HG02981 (cell line): Measurements from ENCODE around the gene IFNA4.
"Not testable (repeated sequence)": the region's sequence is repeated elsewhere in the genome, so short reads cannot be mapped to it uniquely, and the experiment has no call there.

ENCODE experiments used
- ATAC-seq: cut with Tn5 transposase; IDR thresholded peaks from one replicate; pipeline ENCODE4 v1.9.1; 2021; ENCODE audit warnings: mild to moderate bottlenecking, moderate library complexity; ENCODE audit not compliant: unreplicated experiment

IFNA4 gene

DNA sequence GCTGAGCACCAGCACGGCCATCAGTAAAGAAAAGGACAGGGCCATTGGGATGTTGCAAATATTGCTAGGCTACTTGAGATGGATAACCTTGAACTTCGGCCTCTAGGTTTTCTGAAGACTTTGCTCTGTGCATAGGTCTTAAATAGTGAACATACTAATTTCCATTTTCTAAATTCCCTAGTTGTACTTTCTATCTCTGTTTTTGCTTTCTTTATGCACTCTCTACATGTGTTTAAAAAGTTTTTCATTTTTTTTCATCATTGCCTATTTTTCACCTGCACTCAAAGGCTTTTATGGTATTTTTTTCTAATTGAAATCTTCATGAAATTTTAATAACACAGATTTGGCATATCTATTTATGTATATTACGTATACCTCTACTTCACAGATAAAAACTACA lies at the start of gene IFNA4:
Gene IFNA4, minus strand, starts transcription at position 101 of the 400 bp plus-strand sequence. Its CDS starts 56 bp downstream, at position 45.
- not testable (repeated sequence) for ATAC-seq

DNA sequence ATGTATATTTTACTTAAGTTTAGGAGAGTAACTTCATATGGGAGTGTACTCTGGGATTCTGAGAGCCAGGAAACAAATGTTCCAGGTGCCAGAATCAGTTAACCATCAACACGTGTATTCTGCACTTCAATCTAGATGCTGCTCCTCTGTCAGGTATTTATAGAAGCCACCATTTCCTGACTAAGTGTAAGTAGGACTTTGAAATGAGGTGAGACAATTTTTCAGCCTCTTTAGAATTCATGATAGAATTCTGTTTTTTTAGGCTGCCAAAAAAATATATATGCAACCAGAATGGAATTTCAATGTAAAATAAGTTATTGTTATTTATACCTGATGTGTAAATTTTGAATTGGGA lies 49.0 kb upstream of the IFNA4 start:
- ATAC-seq: not testable (repeated sequence)

DNA sequence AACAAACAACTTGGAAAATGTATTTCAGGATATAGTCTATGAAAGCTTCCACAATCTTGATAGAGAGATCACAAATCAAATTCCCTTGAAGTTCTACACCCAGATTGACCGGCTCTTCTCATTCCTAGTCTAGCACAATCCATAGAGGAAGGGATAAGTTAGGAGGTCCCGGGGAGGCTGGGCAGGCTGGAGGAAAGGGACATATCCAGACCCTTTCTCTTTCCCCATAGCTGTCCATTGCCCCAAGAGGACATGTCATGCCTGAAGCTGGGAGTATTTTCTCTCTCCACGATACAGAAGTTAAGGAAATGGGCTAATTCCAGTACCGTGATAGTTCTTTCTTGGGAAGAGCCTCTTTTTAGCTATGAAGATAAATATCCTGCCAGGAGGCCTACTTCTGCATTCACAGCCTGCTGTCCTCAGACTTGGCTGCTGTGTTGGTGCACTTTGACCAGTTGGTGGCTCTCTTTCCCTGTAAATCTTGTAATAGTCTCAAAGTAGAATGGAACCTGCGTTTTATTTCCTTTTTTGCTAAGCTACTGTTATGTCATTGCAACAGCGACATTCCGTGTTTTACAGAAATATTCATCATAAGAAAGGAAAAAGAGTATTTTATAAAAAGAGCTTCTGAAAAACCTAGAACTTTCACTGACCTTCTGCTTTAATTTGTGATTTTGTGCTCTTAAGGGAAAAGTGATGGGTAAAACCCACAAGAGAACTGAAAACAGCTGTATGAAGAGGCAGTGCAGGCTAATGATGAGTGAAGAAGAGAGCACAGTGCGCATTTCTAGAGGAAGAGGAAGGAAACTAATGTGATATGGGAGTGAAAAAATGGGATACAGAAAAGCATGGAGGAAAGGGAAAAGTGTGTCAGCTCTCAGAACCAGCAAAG lies 48.3 kb upstream of the IFNA4 start:
- peak; percentile 80 for ATAC-seq

GRCh38 chr9:21234153-21234687 lies 46.8 kb upstream of the IFNA4 start:
- ATAC-seq: no peak

- ATAC-seq: no peak
Observed at GRCh38 chr9:21233258-21233657, 45.9 kb upstream of the IFNA4 start.

DNA sequence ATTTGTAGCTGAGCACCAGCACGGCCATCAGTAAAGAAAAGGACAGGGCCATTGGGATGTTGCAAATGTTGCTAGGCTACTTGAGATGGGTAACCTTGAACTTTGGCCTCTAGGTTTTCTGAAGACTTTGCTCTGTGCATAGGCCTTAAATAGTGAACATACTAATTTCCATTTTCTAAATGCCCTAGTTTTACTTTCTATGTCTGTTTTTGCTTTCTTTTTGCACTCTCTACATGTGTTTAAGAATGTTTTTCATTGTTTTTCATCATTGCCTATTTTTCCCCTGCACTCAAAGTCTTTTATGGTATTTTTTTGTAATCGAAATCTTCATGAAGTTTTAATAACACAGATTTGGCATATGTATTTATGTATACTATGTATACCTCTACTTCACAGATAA lies 40.7 kb upstream of the IFNA4 start, which contains the start of gene IFNA17:
Gene IFNA17, minus strand, starts transcription at position 101 of the 400 bp plus-strand sequence. Its CDS starts 49 bp downstream, at position 52.
- no peak for ATAC-seq

DNA sequence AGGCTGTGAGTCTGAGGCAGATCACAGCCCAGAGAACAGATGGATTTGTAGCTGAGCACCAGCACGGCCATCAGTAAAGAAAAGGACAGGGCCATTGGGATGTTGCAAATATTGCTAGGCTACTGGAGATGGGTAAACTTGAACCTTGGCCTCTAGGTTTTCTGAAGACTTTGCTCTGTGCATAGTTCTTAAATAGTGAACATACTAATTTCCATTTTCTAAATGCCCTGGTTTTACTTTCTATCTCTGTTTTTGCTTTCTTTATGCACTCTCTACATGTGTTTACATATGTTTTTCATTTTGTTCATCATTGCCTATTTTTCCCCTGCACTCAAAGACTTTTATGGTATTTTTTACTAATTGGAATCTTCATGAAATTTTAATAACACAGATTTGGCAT lies 29.8 kb upstream of the IFNA4 start, which contains the start of gene IFNA16:
Gene IFNA16, minus strand, starts transcription at position 101 of the 400 bp plus-strand sequence. Its CDS starts 6 bp downstream, at position 95.
- not testable (repeated sequence) for ATAC-seq

DNA sequence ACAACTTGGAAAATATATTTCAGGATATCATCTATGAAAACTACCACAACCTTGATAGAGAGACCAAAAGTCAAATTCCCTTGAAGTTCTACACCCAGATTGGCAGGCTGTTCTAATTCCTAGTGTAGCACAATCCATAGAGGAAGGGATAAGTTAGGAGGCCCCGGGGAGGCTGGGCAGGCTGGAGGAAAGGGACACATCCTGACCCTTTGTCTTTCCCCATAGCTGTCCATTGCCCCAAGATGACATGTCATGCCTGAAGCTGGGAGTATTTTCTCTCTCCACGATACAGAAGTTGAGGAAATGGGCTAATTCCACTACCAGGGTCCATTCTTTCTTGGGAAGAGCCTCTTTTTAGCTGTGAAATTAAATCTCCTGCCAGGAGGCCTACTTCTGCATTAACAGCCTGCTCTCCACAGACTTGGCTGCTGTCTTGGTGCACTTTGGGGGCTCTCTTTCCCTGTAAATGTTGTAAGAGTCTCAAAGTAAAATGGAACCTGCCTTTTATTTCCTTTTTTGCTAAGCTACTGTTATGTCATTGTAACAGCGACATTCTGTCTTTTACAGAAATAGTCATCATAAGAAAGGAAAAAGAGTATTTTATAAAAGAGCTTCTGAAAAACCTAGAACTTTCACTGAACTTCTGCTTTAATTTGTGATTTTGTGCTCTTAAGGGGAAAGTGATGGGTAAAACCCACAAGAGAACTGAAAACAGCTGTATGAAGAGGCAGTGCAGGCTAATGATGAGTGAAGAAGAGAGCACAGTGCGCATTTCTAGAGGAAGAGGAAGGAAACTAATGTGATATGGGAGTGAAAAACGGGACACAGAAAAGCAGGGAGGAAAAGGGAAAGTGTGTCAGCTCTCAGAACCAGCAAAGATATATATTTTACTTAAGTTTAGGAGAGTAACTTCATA lies 26.3 kb upstream of the IFNA4 start:
- ATAC-seq: peak; percentile 68

DNA sequence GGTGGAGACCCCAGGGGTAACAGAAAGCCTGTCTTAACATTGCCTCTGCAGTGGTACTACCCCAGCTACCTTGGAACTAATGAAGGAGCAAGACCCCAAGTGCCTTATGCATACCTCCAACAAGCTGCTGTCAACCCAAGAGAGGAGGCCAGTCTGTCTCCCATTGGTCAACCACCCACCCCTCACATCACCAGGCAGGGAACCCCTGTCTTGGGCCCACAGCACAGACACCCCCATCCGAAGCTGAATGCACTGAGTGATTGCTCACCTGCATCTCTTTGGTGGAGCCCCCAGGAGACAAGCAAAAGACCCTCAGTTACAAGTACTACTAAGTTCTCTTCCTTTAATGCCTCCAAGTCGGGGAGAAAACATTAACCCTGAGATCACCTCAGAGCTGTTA lies 24.8 kb upstream of the IFNA4 start:
- ATAC-seq: not testable (repeated sequence)

DNA sequence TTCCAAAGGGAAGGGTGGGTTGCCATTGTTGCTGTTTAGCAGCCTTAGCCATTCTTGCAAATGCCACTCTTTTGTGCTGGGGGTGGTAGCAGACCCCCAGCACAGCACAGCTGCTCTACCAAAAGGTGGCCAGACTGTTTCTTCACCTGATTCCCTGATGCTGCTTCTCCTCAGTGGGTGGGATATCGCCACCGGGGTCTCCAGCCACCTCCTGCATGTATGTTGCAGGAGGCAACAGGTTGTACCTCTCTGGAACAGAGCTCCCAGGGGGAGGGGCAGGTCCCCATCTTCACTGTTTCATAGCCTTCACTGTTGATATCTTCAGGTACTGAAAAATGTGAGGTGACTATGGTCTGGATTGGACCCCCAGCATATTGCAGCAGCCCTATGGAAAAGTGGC lies 23.4 kb upstream of the IFNA4 start:
- ATAC-seq: not testable (repeated sequence)

GRCh38 chr9:21210311-21210710 lies 22.9 kb upstream of the IFNA4 start:
- no peak for ATAC-seq

GRCh38 chr9:21207043-21207442 lies 19.7 kb upstream of the IFNA4 start, which contains the start of gene IFNA10:
Gene IFNA10 (minus strand): TSS chr9:21207143. CDS start chr9:21207097, 46 bp downstream.
- not testable (repeated sequence) for ATAC-seq

GRCh38 chr9:21205204-21205603 lies 17.8 kb upstream of the IFNA4 start:
- ATAC-seq: no peak

DNA sequence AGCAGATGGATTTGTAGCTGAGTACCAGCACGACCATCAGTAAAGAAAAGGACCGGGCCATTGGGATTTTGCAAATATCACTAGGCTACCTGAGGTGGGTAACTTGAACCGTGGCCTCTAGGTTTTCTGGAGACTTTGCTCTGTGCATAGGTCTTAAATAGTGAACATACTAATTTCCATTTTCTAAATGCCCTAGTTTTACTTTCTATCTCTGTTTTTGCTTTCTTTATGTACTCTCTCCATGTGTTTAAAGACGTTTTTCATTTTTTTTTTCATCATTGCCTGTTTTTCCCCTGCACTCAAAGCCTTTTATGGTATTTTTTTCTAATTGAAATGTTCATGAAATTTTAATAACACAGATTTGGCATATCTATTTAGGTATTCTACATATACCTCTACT lies 14.7 kb upstream of the IFNA4 start, which contains the start of gene IFNA7:
Gene IFNA7, minus strand, starts transcription at position 101 of the 400 bp plus-strand sequence. Its CDS starts 40 bp downstream, at position 61.
- ATAC-seq: not testable (repeated sequence)

DNA sequence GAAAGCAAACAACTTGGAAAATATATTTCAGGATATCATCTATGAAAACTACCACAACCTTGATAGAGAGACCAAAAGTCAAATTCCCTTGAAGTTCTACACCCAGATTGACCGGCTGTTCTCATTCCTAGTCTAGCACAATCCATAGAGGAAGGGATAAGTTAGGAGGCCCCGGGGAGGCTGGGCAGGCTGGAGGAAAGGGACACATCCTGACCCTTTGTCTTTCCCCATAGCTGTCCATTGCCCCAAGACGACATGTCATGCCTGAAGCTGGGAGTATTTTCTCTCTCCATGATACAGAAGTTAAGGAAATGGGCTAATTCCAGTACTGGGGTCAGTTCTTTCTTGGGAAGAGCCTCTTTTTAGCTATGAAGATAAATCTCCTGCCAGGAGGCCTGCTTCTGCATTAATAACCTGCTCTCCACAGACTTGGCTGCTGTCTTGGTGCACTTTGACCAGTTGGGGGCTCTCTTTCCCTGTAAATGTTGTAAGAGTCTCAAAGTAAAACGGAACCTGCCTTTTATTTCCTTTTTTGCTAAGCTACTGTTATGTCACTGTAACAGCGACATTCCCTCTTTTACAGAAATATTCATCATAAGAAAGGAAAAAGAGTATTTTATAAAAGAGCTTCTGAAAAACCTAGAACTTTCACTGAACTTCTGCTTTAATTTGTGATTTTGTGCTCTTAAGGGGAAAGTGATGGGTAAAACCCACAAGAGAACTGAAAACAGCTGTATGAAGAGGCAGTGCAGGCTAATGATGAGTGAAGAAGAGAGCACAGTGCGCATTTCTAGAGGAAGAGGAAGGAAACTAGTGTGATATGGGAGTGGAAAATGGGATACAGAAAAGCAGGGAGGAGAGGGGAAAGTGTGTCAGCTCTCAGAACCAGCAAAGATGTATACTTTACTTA lies 7.7 kb upstream of the IFNA4 start:
- ATAC-seq: peak; percentile 93

- ATAC-seq: peak; percentile 94
Observed at GRCh38 chr9:21182810-21183736, 4.3 kb downstream of the IFNA4 start.

GRCh38 chr9:21174671-21175070 lies 12.7 kb downstream of the IFNA4 start:
- no peak for ATAC-seq

GRCh38 chr9:21172156-21172555 lies 15.2 kb downstream of the IFNA4 start:
- no peak for ATAC-seq

DNA sequence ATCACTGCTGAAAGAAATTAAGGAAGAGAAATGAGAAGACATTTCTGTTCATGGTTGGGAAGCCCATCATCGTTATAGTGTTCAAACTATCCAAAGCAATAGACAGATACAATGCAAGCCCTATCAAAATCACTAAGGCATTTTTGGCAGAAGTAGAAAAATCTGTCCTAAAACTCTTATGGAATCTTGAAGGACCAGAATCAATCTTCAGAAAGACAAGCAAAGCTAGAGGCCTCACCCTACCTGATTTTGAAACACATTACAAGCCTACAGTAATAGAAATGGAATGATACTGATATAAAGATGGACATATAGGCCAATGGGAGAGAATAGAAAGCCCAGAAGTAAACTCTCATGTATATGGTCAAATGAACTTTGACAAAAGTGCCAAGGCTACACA lies 16.0 kb downstream of the IFNA4 start:
- ATAC-seq: no peak
